ENCODE results near the gene CNPY2.

GRCh38 chr12:56260921-56261320, 54.9 kb downstream of the CNPY2 start:
- no peak for TF ChIP-seq ZFP30 (CRISPR knock-in tag; IDR thresholded peaks at IDR 0.05)
- TF ChIP-seq ISL1 (CRISPR knock-in tag; IDR thresholded peaks at IDR 0.05): no peak
